Activated CD4-positive, alpha-beta memory T cell treated with anti-CD3 and anti-CD28 coated beads, Interleukin-2, amount 10 ng/mL, durations not matched to agents 7 days and 5 days (primary cell): ENCODE results near the gene ACBD4. TPM values are rescaled to one million over a fixed set of nuclear protein-coding genes. Genes with fewer than 3 reads are reported as not detected.
A peak's percentile ranks its signal among the peaks of the same experiment; 100 is the strongest.
"Not testable (repeated sequence)": the region's sequence is repeated elsewhere in the genome, so short reads cannot be mapped to it uniquely, and the experiment has no call there.

Experiments
- CTCF ChIA-PET: fragments of 350-600 bp; sonication (Branson Sonifier 250); formaldehyde crosslinking; loops from one replicate; lab custom pipeline; 2021; ENCODE audit warnings: antibody characterized with exemption, inconsistent platforms; lab: Charles Lee
- POLR2A ChIA-PET: fragments of 350-600 bp; sonication (Branson Sonifier 250); formaldehyde crosslinking; loops from one replicate; lab custom pipeline; 2021; ENCODE audit warnings: antibody characterized with exemption; lab: Charles Lee
- DNase-seq: peaks from one replicate; pipeline ENCODE4 v3.0.0-alpha.2; 2020
- H3K27ac Mint-ChIP-seq: one replicate; pipeline ENCODE4 v1.8.0; 2021; ENCODE audit warnings: mild to moderate bottlenecking, mixed read lengths
- H3K27me3 Mint-ChIP-seq: one replicate; pipeline ENCODE4 v1.8.0; 2021; ENCODE audit warnings: mixed read lengths
- H3K36me3 Mint-ChIP-seq: one replicate; pipeline ENCODE4 v1.8.0; 2021; ENCODE audit warnings: low read depth, mixed read lengths
- H3K4me1 Mint-ChIP-seq: one replicate; pipeline ENCODE4 v1.8.0; 2021; ENCODE audit warnings: mixed read lengths
- H3K4me3 Mint-ChIP-seq: one replicate; pipeline ENCODE4 v1.8.0; 2021; ENCODE audit warnings: mild to moderate bottlenecking, mixed read lengths
- H3K9me3 Mint-ChIP-seq: one replicate; pipeline ENCODE4 v1.8.0; 2021; ENCODE audit warnings: mixed read lengths
- total RNA-seq, 2 experiments: library from RNA; stranded (reverse); gene quantifications; one replicate each; pipeline ENCODE4 v1.2.3, GENCODE V29; 2021

Gene ACBD4
- total RNA-seq, 2 experiments from 2014 or later, result 15.0 to 17.8 TPM

DNA sequence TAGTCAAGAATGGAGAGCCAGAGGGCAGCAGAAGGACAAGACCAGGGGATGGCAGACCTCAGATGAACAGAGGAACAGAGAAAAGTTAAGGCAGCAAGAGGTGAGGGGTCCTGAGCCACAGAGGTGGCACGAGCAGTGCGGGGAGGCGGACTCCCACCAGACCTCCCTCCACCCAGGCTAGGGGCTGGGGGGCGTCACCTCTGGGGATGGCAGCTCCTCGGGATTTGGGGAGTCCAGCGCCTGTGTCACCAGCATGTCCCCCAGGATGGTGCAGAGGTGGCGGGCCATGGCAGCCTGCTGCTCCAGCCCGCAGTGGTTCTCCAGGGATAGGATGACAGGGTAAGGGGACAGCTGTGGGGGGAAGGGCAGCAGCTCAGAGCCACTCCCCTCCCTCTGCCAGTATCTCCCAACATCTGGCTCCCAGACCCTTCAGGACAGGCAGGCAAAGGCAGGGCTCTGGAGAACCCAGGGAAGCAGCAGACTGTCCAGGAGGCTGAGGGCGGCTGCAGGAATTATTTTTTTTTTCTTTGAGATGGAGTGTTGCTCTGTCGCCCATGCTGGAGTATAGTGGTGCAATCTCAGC lies 19.0 kb upstream of the ACBD4 start:
- POLR2A ChIA-PET, result no interaction called here
- no peak overlapping the region for H3K27ac Mint-ChIP-seq
- H3K27me3 Mint-ChIP-seq, result peaks cover 2% of the 10 kb centered on the region

DNA sequence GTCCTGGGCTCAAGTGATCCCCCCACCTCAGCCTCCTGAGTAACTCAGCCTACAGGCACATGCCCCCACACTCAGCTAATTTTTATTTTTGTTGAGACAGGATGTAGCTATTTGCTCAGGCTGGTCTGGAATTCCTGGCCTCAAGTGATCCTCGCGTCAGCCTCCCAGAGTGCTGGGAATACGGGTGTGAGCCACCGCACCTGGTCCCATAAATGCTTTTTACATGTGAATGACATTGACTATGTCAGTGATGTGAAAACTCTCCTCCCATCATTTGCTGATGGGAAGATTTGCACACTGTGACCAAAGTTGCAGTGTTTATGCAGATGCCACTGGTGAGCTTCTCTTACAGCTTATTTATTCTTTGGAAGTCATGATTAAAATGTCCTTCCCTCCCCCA lies 18.2 kb upstream of the ACBD4 start:
- H3K9me3 Mint-ChIP-seq, result no peaks in the 10 kb centered on the region
- ChIA-PET CTCF (interaction anchor here (1.0 to 1.4 kb wide), 3 partner anchors 18 to 35 kb away, joined by 4 to 5 read pairs (median 4); partner anchors contain the start of gene ACBD4), POLR2A (no interaction called here)
- H3K36me3 Mint-ChIP-seq, result no peaks in the 10 kb centered on the region
- H3K27me3 Mint-ChIP-seq, result peaks cover 7% of the 10 kb centered on the region
- H3K27ac Mint-ChIP-seq, result no peak overlapping the region
- DNase-seq, result no peak
- no peaks in the 10 kb centered on the region for H3K4me1 Mint-ChIP-seq
- no peak overlapping the region for H3K4me3 Mint-ChIP-seq

More for the DNA sequence above, 19.0 kb upstream of the ACBD4 start:
- no peaks in the 10 kb centered on the region for H3K9me3 Mint-ChIP-seq
- H3K4me3 Mint-ChIP-seq, result no peak overlapping the region
- DNase-seq, result no peak
- CTCF ChIA-PET, result interaction anchor here (1.4 kb wide), 1 partner anchor 17 kb away, joined by 5 read pairs; no protein-coding TSS in a partner anchor
- no peaks in the 10 kb centered on the region for H3K36me3 Mint-ChIP-seq
- no peaks in the 10 kb centered on the region for H3K4me1 Mint-ChIP-seq

DNA sequence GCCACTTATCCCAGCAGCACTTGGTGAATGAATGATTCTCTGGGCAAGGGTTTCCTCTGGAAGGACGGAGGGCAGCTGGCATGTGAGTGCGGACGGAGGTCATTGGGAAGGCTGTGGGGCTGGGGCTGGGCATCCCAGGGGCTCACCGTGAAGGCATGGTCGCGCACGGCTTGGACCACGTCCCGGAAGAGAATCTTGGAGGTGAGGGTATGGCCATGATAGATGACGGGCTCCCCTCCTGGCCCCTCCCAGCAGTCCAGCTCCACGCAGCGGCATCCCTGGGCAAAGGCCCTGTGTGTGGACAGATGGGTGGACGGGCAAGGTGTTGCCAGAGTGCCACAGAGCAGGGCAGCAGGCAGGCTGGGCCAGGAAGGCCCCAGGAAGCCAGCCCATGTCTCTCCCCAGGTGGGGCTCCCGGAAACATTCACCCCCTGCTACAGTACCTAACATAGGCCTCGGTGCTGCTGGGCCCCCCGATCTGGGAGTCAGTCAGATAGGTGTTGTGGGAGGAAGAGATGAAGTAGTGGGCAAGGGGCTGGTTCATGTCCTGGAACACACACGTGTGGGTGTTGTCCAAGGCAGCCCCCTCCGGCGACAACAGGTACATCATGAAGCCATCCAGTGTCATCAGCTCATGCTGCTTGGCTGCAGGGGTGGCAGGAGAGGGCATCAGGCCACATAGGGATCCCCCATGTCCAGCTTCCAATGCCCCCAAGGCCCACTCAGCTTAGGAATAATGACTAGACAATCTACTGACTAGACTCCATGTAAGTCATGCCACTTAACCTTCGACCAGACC lies 17.4 kb upstream of the ACBD4 start:
- no peaks in the 10 kb centered on the region for H3K36me3 Mint-ChIP-seq
- H3K4me1 Mint-ChIP-seq, result no peaks in the 10 kb centered on the region
- DNase-seq, result no peak
- ChIA-PET POLR2A (no interaction called here), CTCF (interaction anchor here (1.0 to 2.6 kb wide), 5 partner anchors 17 to 80 kb away, joined by 4 to 8 read pairs (median 5); partner anchors contain the start of gene ACBD4)
- H3K27me3 Mint-ChIP-seq, result peaks cover 7% of the 10 kb centered on the region
- H3K27ac Mint-ChIP-seq, result no peak overlapping the region
- H3K9me3 Mint-ChIP-seq, result no peaks in the 10 kb centered on the region
- H3K4me3 Mint-ChIP-seq, result no peak overlapping the region

- no peak overlapping the region for H3K27ac Mint-ChIP-seq
- DNase-seq, result no peak
- ChIA-PET POLR2A (no interaction called here), CTCF (interaction anchor here (1.9 to 2.6 kb wide), 2 partner anchors 17 to 79 kb away, joined by 6 to 8 read pairs; partner anchors contain the start of gene ACBD4)
- peaks cover 1% of the 10 kb centered on the region for H3K4me1 Mint-ChIP-seq
- H3K4me3 Mint-ChIP-seq, result no peak overlapping the region
- peaks cover 7% of the 10 kb centered on the region for H3K27me3 Mint-ChIP-seq
- H3K9me3 Mint-ChIP-seq, result no peaks in the 10 kb centered on the region
- no peaks in the 10 kb centered on the region for H3K36me3 Mint-ChIP-seq
Measured at GRCh38 chr17:45118691-45119090, 16.8 kb upstream of the ACBD4 start.

DNA sequence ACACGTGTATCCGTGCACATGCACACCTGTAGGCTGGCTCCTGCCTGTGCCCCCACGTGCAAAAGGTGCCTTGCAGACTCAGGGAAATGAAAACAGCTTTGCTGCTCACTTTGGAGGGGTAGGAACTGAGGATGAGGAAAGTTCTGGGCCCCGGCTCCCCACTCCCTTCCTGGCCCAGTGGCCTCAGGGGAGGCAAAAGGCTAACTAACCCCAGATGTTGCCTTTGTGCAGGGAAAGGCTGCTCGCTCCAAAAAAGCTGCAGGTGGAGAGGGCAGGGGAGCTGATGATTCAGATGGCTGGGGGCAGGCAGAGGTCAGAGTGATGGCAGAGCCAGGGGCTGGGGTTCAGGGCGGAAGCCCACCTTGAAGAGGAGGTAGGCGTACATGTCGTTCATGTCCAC lies 15.5 kb upstream of the ACBD4 start:
- POLR2A ChIA-PET, result interaction anchor here (1.0 kb wide), 1 partner anchor 75 kb away, joined by 3 read pairs; no protein-coding TSS in a partner anchor
- Mint-ChIP-seq H3K36me3 (no peaks in the 10 kb centered on the region), H3K27ac (no peak overlapping the region), H3K4me1 (peaks cover 9% of the 10 kb centered on the region), H3K27me3 (peaks cover 7% of the 10 kb centered on the region), H3K4me3 (no peak overlapping the region), H3K9me3 (no peaks in the 10 kb centered on the region)
- CTCF ChIA-PET, result interaction anchor here (1.9 to 2.6 kb wide), 2 partner anchors 15 to 78 kb away, joined by 6 to 8 read pairs; partner anchors contain the start of gene ACBD4
- DNase-seq, result no peak

GRCh38 chr17:45120558-45120957 lies 14.9 kb upstream of the ACBD4 start:
- POLR2A ChIA-PET, result interaction anchor here (1.0 kb wide), 1 partner anchor 74 kb away, joined by 3 read pairs; no protein-coding TSS in a partner anchor
- Mint-ChIP-seq H3K36me3 (no peaks in the 10 kb centered on the region), H3K27me3 (peaks cover 7% of the 10 kb centered on the region), H3K4me1 (peaks cover 9% of the 10 kb centered on the region), H3K27ac (no peak overlapping the region), H3K9me3 (no peaks in the 10 kb centered on the region), H3K4me3 (no peak overlapping the region)
- CTCF ChIA-PET, result interaction anchor here (2.6 kb wide), 1 partner anchor 77 kb away, joined by 8 read pairs; no protein-coding TSS in a partner anchor
- no peak for DNase-seq

DNA sequence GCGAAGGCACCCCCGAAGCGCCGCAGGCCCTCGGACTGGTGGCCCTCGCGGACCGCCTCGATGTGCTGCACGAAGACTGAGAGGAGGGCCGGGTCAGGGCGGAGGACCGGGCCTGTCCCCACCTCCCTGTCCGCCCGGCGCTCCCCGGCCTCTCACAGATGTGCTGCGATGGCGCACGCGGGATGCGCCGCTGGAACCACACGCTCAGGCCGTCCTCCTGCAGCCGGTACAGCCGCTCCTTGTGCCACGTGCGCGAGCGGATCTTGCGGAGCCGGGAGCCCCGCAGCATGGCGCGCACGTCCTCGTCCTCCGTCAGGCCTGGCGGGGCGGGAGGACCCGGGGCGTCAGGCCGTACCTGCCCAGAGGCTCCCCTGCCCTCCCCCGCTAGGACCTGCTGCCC lies 14.4 kb upstream of the ACBD4 start:
- no peaks in the 10 kb centered on the region for H3K9me3 Mint-ChIP-seq
- H3K27me3 Mint-ChIP-seq, result peaks cover 7% of the 10 kb centered on the region
- no peak for DNase-seq
- no peaks in the 10 kb centered on the region for H3K36me3 Mint-ChIP-seq
- CTCF ChIA-PET, result no interaction called here
- POLR2A ChIA-PET, result interaction anchor here (0.6 to 1.0 kb wide), 2 partner anchors 74 to 200 kb away, joined by 3 read pairs; no protein-coding TSS in a partner anchor
- no peak overlapping the region for H3K4me3 Mint-ChIP-seq
- no peak overlapping the region for H3K27ac Mint-ChIP-seq
- peaks cover 9% of the 10 kb centered on the region for H3K4me1 Mint-ChIP-seq

- DNase-seq, result no peak
- Mint-ChIP-seq H3K4me1 (peaks cover 9% of the 10 kb centered on the region), H3K9me3 (no peaks in the 10 kb centered on the region), H3K36me3 (no peaks in the 10 kb centered on the region), H3K27ac (no peak overlapping the region), H3K4me3 (no peak overlapping the region), H3K27me3 (peaks cover 7% of the 10 kb centered on the region)
- ChIA-PET POLR2A (interaction anchor here (0.8 kb wide), 1 partner anchor 12 kb away, joined by 3 read pairs; the partner anchor contains the start of gene ACBD4), CTCF (interaction anchor here (1.2 kb wide), 1 partner anchor 12 kb away, joined by 4 read pairs; the partner anchor contains the start of gene ACBD4)
Measured at GRCh38 chr17:45123076-45123770, 12.3 kb upstream of the ACBD4 start.

DNA sequence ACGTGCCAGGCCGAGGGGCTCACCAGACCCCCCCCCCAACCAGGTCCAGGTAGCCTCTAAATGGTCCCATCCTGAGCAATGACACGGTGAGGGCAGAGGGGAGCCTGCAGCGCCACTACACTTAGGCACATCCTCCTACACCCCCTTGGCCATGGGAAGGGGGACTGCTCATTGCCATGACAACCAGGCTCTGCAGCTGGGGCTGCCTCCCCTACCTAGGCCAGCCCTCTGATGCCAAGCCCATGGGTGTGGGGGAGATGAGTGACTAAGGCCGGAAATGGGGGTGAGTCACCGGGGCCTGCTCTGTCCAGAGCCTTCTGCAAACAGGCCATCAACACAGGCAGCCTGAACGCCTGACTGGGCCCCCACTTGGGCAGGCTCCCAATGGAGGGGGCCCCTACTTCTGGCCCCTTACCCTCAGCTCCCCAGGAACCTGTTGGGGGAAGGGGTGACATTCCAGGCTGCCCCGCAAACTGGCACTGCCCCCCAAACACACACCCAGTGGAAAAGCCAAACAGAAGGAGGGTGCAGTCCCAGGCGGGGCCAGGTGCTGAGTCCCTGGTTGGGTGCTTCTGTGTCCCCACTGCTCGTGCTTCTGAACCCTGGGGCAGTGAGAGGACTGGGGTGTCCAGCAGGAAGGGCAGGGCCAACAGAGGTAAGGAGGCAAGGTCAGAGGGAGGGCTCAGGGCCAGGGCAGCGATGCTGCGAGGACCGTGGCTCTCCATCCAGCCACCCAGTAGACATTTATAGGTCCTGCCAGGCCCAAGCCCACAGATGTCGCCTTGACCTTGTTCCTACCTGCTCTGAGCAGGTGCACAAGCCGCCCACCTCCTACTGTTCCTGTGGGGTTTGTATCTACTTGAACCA lies 11.3 kb upstream of the ACBD4 start:
- H3K27ac Mint-ChIP-seq, result peak overlapping the region; percentile 61
- H3K36me3 Mint-ChIP-seq, result no peaks in the 10 kb centered on the region
- H3K4me3 Mint-ChIP-seq, result no peak overlapping the region
- H3K9me3 Mint-ChIP-seq, result no peaks in the 10 kb centered on the region
- peak; percentile 52 for DNase-seq
- ChIA-PET CTCF (interaction anchor here (1.2 to 1.9 kb wide), 2 partner anchors 11 kb away, joined by 4 to 9 read pairs; partner anchors contain the start of gene ACBD4), POLR2A (interaction anchor here (0.8 to 1.1 kb wide), 2 partner anchors 11 to 73 kb away, joined by 3 read pairs; partner anchors contain the start of genes ACBD4 and DCAKD)
- H3K4me1 Mint-ChIP-seq, result peaks cover 9% of the 10 kb centered on the region
- peaks cover 7% of the 10 kb centered on the region for H3K27me3 Mint-ChIP-seq

- H3K27me3 Mint-ChIP-seq, H3K36me3 Mint-ChIP-seq, H3K9me3 Mint-ChIP-seq, H3K4me1 Mint-ChIP-seq, DNase-seq, H3K4me3 Mint-ChIP-seq: not testable (repeated sequence)
- peak overlapping the region; percentile 3 for H3K27ac Mint-ChIP-seq
- ChIA-PET POLR2A (interaction anchor here (1.1 kb wide), 1 partner anchor 74 kb away, joined by 3 read pairs; the partner anchor contains the start of gene DCAKD), CTCF (interaction anchor here (1.9 kb wide), 1 partner anchor 10 kb away, joined by 9 read pairs; the partner anchor contains the start of gene ACBD4)
Measured at GRCh38 chr17:45124797-45125122, 10.7 kb upstream of the ACBD4 start.

- Mint-ChIP-seq H3K36me3 (no peaks in the 10 kb centered on the region), H3K27ac (no peak overlapping the region), H3K9me3 (no peaks in the 10 kb centered on the region), H3K4me1 (peaks cover 9% of the 10 kb centered on the region), H3K4me3 (no peak overlapping the region), H3K27me3 (peaks cover 8% of the 10 kb centered on the region)
- CTCF ChIA-PET, result interaction anchor here (1.9 kb wide), 1 partner anchor 10 kb away, joined by 9 read pairs; the partner anchor contains the start of gene ACBD4
- POLR2A ChIA-PET, result no interaction called here
- no peak for DNase-seq
Measured at GRCh38 chr17:45125509-45125908, 10.0 kb upstream of the ACBD4 start.
